Activated CD8-positive, alpha-beta T cell treated with anti-CD3 and anti-CD28 coated beads for 36 hours (primary cell): ENCODE measurements around the gene TCF7L1. TPM values are rescaled to one million over a fixed set of nuclear protein-coding genes. Genes with fewer than 3 reads are reported as not detected.

Source experiments
- ATAC-seq: fragments of 200-7000 bp; cut with Tn5 transposase; one replicate; pipeline ENCODE4 v1.10.0; 2021; ENCODE audit warnings: mild to moderate bottlenecking, moderate library complexity
- CTCF ChIA-PET: fragments of 350-600 bp; sonication (Branson Sonifier 250); formaldehyde crosslinking; loops from one replicate; lab custom pipeline; 2021; ENCODE audit warnings: antibody characterized with exemption; lab: Charles Lee
- POLR2A ChIA-PET: fragments of 350-600 bp; sonication (Branson Sonifier 250); formaldehyde crosslinking; loops from one replicate; lab custom pipeline; 2021; ENCODE audit warnings: antibody characterized with exemption; lab: Charles Lee
- DNase-seq: peaks from one replicate; pipeline ENCODE4 v3.0.0-alpha.2; 2020
- H3K27ac Mint-ChIP-seq: one replicate; pipeline ENCODE4 v1.8.0; 2021; ENCODE audit warnings: mild to moderate bottlenecking, mixed read lengths
- H3K27me3 Mint-ChIP-seq: one replicate; pipeline ENCODE4 v1.8.0; 2021; ENCODE audit warnings: mixed read lengths
- H3K36me3 Mint-ChIP-seq: one replicate; pipeline ENCODE4 v1.8.0; 2021; ENCODE audit warnings: low read depth, mixed read lengths
- H3K4me1 Mint-ChIP-seq: one replicate; pipeline ENCODE4 v1.8.0; 2021; ENCODE audit warnings: low read depth, mixed read lengths
- H3K4me3 Mint-ChIP-seq: one replicate; pipeline ENCODE4 v1.8.0; 2021; ENCODE audit warnings: mild to moderate bottlenecking, moderate library complexity, mixed read lengths
- H3K9me3 Mint-ChIP-seq: one replicate; pipeline ENCODE4 v1.8.0; 2021; ENCODE audit warnings: mixed read lengths
- CTCF ChIP-seq: fragments of 200-600 bp; IDR thresholded peaks from one replicate; pipeline ENCODE4 v1.8.0; 2022; ENCODE audit warnings: antibody characterized with exemption, mild to moderate bottlenecking
- intact Hi-C: fragments of 100-400 bp; cut with micrococcal nuclease; formaldehyde crosslinking; loops from one replicate; pipeline ENCODE4 v1.10.0; 2022
- total RNA-seq, 2 experiments: library from RNA; stranded (reverse); gene quantifications; one replicate each; pipeline ENCODE4 v1.2.3, GENCODE V29; 2021

The TCF7L1 gene
- total RNA-seq, 2 experiments from 2014 or later = not detected

GRCh38 chr2:85134896-85135659 is 1.9 kb downstream of the TCF7L1 start:
- Mint-ChIP-seq H3K27ac (no peak overlapping the region), H3K4me3 (peak overlapping the region; percentile 21), H3K36me3 (no peaks in the 10 kb centered on the region), H3K27me3 (peaks cover 61% of the 10 kb centered on the region), H3K9me3 (no peaks in the 10 kb centered on the region), H3K4me1 (peaks cover 8% of the 10 kb centered on the region)
- DNase-seq (no peak), ATAC-seq (no peak)
- POLR2A ChIA-PET = no interaction called here
- CTCF ChIA-PET = interaction anchor here (0.7 to 1.1 kb wide), 2 partner anchors 50 to 355 kb away, joined by 3 read pairs; no protein-coding TSS in a partner anchor
- TF ChIP-seq CTCF = no peak
- intact Hi-C loops = no loop called here

GRCh38 chr2:85135660-85135914 is 2.4 kb downstream of the TCF7L1 start:
- H3K27me3 Mint-ChIP-seq = peaks cover 59% of the 10 kb centered on the region
- ChIA-PET POLR2A (no interaction called here), CTCF (no interaction called here)
- DNase-seq (no peak), ATAC-seq (no peak)
- no peaks in the 10 kb centered on the region for H3K36me3 Mint-ChIP-seq
- intact Hi-C loops = no loop called here
- no peak overlapping the region for H3K27ac Mint-ChIP-seq
- no peaks in the 10 kb centered on the region for H3K9me3 Mint-ChIP-seq
- H3K4me3 Mint-ChIP-seq = no peak overlapping the region
- TF ChIP-seq CTCF = no peak
- peaks cover 8% of the 10 kb centered on the region for H3K4me1 Mint-ChIP-seq

GRCh38 chr2:85137156-85137555 is 4.0 kb downstream of the TCF7L1 start:
- ATAC-seq = no peak
- no peak for DNase-seq
- Mint-ChIP-seq H3K4me3 (no peak overlapping the region), H3K9me3 (no peaks in the 10 kb centered on the region), H3K27me3 (peaks cover 55% of the 10 kb centered on the region), H3K4me1 (peaks cover 7% of the 10 kb centered on the region), H3K27ac (no peak overlapping the region), H3K36me3 (no peaks in the 10 kb centered on the region)
- intact Hi-C loops = no loop called here
- CTCF ChIA-PET = no interaction called here
- POLR2A ChIA-PET = no interaction called here
- no peak for TF ChIP-seq CTCF

- no peak for DNase-seq
- no peak for TF ChIP-seq CTCF
- no peak for ATAC-seq
- Mint-ChIP-seq H3K4me1 (no peaks in the 10 kb centered on the region), H3K9me3 (no peaks in the 10 kb centered on the region), H3K27me3 (peaks cover 25% of the 10 kb centered on the region), H3K36me3 (no peaks in the 10 kb centered on the region), H3K4me3 (no peak overlapping the region), H3K27ac (no peak overlapping the region)
- POLR2A ChIA-PET = interaction anchor here (0.6 kb wide), 1 partner anchor 11 kb away, joined by 3 read pairs; no protein-coding TSS in a partner anchor
- intact Hi-C loops = no loop called here
- CTCF ChIA-PET = interaction anchor here (0.9 to 2.7 kb wide), 5 partner anchors 10 to 100 kb away, joined by 3 to 10 read pairs (median 3); no protein-coding TSS in a partner anchor
Observed at GRCh38 chr2:85143463-85144082, 10.4 kb downstream of the TCF7L1 start.

- peaks cover 14% of the 10 kb centered on the region for H3K27me3 Mint-ChIP-seq
- ATAC-seq = no peak
- POLR2A ChIA-PET = no interaction called here
Observed at GRCh38 chr2:85145116-85145820, 12.1 kb downstream of the TCF7L1 start.

More at GRCh38 chr2:85145116-85145820, 12.1 kb downstream of the TCF7L1 start:
- Mint-ChIP-seq H3K36me3 (no peaks in the 10 kb centered on the region), H3K4me3 (no peak overlapping the region), H3K27ac (no peak overlapping the region), H3K9me3 (no peaks in the 10 kb centered on the region), H3K4me1 (no peaks in the 10 kb centered on the region)
- intact Hi-C loops = no loop called here
- CTCF ChIA-PET = interaction anchor here (1.2 to 1.6 kb wide), 2 partner anchors 9 to 11 kb away, joined by 3 read pairs; no protein-coding TSS in a partner anchor
- DNase-seq = no peak
- TF ChIP-seq CTCF = no peak
